ENCODE data around the gene FHOD3.

- TF ChIP-seq CTCF (IDR thresholded peaks at IDR 0.05; ENCODE audit: insufficient read depth, low read depth, low read length) (no peak), EZH2 (IDR thresholded peaks at IDR 0.05; ENCODE audit: insufficient read depth, low read length) (no peak)
Observed at GRCh38 chr18:36613810-36614209, 316.3 kb downstream of the FHOD3 start.
